GM19239 (cell line): Measurements from ENCODE around the gene IGLL1.
"Not testable (repeated sequence)": the region's sequence is repeated elsewhere in the genome, so short reads cannot be mapped to it uniquely, and the experiment has no call there.

Experiments used
- DNase-seq: peaks from one replicate; pipeline ENCODE4 v3.0.0; 2011; ENCODE audit warnings: low spot score; ENCODE audit not compliant: insufficient read length
- FAIRE-seq: peaks from 2 replicates; lab custom pipeline; 2011; peaks lifted over from hg19 to GRCh38; lab: Jason Lieb, UNC

Gene IGLL1

GRCh38 chr22:23579870-23580575 is at the start of gene IGLL1:
Gene IGLL1, minus strand, starts transcription at chr22:23580290. Its CDS starts 100 bp downstream, at chr22:23580190.
- no peak for DNase-seq
- no peak for FAIRE-seq

- not testable (repeated sequence) for FAIRE-seq, DNase-seq
Observed at GRCh38 chr22:23628056-23628743, 48.1 kb upstream of the IGLL1 start.

- FAIRE-seq, result not testable (repeated sequence)
Observed at GRCh38 chr22:23627401-23628055, 47.4 kb upstream of the IGLL1 start.

GRCh38 chr22:23626286-23626975 is 46.3 kb upstream of the IGLL1 start:
- FAIRE-seq (no peak), DNase-seq (no peak)

More at GRCh38 chr22:23627401-23628055, 47.4 kb upstream of the IGLL1 start:
- peak; percentile 23 for DNase-seq

GRCh38 chr22:23622634-23623033 is 42.5 kb upstream of the IGLL1 start:
- no peak for FAIRE-seq
- no peak for DNase-seq

- not testable (repeated sequence) for DNase-seq, FAIRE-seq
Observed at GRCh38 chr22:23621916-23622315, 41.8 kb upstream of the IGLL1 start.

GRCh38 chr22:23621082-23621780 is 41.1 kb upstream of the IGLL1 start:
- no peak for DNase-seq
- no peak for FAIRE-seq

- DNase-seq, result no peak
- no peak for FAIRE-seq
Observed at GRCh38 chr22:23613193-23613972, 33.3 kb upstream of the IGLL1 start.

- DNase-seq (no peak), FAIRE-seq (no peak)
Observed at GRCh38 chr22:23609983-23610781, 30.1 kb upstream of the IGLL1 start.

GRCh38 chr22:23608583-23608982 is 28.5 kb upstream of the IGLL1 start:
- FAIRE-seq (no peak), DNase-seq (no peak)

- no peak for FAIRE-seq
Observed at GRCh38 chr22:23606204-23607131, 26.4 kb upstream of the IGLL1 start.

GRCh38 chr22:23604939-23605712 is 25.0 kb upstream of the IGLL1 start:
- no peak for DNase-seq

More at GRCh38 chr22:23606204-23607131, 26.4 kb upstream of the IGLL1 start:
- DNase-seq, result no peak

GRCh38 chr22:23603266-23603665 is 23.2 kb upstream of the IGLL1 start:
- no peak for DNase-seq

More at GRCh38 chr22:23604939-23605712, 25.0 kb upstream of the IGLL1 start:
- FAIRE-seq, result no peak

GRCh38 chr22:23598805-23599518 is 18.9 kb upstream of the IGLL1 start:
- DNase-seq (no peak), FAIRE-seq (no peak)

More at GRCh38 chr22:23603266-23603665, 23.2 kb upstream of the IGLL1 start:
- no peak for FAIRE-seq

- not testable (repeated sequence) for DNase-seq
- peak; percentile 85 for FAIRE-seq
Observed at GRCh38 chr22:23597576-23598268, 17.6 kb upstream of the IGLL1 start.
